Stimulated activated CD4-positive, alpha-beta T cell treated with anti-CD3 and anti-CD28 coated beads, Interleukin-12 subunit alpha, Interleukin-12 subunit beta, amount 100 ng/mL, for 48 hours (primary cell): ENCODE data around the gene VANGL1.

Experiments
- DNase-seq, 3 donors: peaks; one replicate each; pipeline ENCODE4 v3.0.0-alpha.2; 2020; ENCODE audit warnings: low read depth in 2 of 3, low spot score in 1 of 3

VANGL1 gene

DNA sequence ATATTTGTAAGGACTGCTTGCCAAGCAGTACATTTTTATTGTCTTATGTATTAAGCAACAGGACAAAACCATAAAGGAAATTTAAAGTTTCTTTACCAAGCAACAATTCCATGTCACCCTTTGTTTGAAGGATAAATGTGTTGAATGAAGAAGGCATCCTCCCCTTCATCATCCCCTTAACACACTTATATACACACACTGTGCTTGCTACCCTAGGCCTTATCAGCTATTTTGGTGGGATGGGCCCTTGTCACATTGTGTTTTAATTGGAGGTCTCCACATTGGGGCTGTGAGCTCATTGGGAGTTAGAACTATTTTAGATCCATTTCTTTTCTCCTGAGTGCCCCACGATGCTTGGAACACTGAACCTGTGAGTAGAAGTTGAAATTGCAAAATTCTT, 1.9 kb downstream of the VANGL1 start:
- no peak for DNase-seq

DNA sequence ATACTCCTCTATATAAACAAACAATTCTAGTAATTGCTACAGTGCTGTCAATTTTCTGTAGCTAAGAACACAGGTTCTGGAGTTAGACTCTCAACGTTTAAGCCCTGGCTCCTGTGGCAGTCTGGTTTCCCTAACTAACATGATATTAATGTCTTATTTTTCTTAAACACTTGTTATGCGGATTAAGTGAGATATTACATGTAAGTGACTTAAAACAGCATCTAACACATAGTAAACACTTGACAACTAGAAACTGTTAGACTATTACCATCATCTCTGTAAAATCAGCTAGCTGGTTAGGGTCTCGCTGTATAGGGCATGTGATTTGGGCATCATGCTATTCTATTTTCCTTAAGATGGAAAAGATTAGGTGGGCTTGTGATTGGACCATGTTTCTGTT, 2.3 kb downstream of the VANGL1 start:
- no peak for DNase-seq

GRCh38 chr1:115647047-115647446, 5.3 kb downstream of the VANGL1 start:
- DNase-seq: no peak

GRCh38 chr1:115647507-115647906, 5.7 kb downstream of the VANGL1 start:
- no peak for DNase-seq

- no peak for DNase-seq
Measured at GRCh38 chr1:115647919-115648650, 6.3 kb downstream of the VANGL1 start.

DNA sequence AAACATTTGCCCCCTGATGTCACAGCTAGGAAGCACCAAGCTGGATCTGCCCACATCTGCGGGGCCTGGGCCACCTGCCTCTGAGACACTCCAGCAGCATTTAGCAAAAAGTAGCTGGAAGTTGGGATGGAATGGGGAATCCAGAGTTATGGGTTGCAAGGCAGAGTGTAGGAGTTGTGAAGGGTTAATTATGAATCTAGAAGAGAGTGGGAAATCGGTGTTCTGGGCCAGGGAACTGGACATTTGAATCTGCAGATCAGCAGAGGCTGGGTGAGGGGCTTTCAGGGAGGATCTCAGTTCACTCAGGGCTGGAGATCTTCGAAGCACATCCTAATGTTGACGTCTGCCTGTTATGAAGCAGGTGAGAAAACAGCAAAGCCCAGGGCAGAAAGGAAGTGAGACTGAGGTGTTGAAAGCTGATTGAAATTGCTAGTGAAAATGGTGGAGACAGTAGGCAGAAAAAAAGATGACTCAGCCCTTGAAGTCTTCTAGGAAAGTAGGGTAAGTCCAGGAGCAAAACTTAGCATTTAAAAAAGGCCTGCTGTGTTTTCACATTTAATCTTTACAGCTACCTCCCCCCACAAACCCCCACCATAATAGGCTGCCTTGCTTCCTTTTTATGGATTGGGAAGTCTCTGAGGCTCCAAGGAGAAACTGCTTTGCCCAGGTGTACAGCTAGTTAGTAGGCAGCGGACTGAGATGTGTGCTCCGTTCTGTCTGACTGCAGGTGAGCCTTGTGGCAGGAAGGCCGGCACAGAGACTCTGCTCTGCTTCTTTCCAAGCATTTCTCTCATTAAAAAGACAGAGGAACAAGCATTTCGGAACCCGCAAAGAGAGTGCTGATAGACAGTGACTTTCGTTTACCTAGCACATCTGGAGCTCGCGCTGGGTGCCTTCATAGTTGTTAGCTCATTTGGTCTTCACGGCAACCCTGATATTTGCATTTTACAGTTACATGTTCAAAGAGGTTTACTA, 7.2 kb downstream of the VANGL1 start:
- DNase-seq: peak in 1 of 3 donors; percentile 24

DNA sequence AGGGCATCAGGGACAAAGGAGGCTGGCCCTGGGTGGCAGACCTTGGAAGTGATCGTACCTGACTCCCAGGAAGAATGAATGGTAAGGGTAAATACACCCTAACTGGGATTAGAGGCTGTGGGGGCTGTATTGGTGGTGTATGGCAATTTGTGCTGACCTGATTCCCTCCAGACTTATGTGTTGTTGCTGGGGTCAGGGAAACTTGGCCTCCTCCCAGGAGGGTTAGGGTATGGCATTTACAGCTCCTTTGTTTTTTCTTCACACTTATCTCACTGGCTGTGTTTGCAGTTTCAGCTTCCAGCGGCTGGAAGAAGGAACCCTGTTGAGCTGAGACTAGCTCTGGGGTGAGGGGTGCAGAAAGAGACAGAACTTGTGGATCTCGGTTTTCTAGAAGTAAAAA, 8.2 kb downstream of the VANGL1 start:
- no peak for DNase-seq

GRCh38 chr1:115650961-115651360, 9.2 kb downstream of the VANGL1 start:
- no peak for DNase-seq

- DNase-seq: no peak
Measured at GRCh38 chr1:115651391-115651790, 9.6 kb downstream of the VANGL1 start.

- no peak for DNase-seq
Measured at GRCh38 chr1:115652236-115652788, 10.5 kb downstream of the VANGL1 start.

DNA sequence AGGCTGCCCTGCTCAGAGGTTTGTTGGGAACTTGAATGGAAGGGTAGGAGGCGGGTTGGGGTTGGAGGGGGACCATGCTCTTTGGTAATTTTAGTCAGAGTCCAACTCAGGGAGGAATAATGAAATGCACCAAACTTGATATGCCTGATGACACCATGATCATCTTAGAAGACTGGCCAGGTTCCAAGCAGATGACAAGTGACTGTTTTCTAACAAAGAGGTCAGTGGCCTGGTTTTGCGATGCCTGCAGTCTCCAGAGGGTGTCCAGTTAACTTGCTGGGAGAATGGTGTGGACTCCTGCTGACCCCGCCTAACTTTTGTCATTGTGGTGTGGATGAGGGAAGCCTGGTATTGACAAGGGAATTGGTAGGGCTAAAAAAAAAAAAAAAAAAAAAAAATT, 12.4 kb downstream of the VANGL1 start:
- DNase-seq: no peak

GRCh38 chr1:115654663-115655305, 13.0 kb downstream of the VANGL1 start:
- DNase-seq: no peak

DNA sequence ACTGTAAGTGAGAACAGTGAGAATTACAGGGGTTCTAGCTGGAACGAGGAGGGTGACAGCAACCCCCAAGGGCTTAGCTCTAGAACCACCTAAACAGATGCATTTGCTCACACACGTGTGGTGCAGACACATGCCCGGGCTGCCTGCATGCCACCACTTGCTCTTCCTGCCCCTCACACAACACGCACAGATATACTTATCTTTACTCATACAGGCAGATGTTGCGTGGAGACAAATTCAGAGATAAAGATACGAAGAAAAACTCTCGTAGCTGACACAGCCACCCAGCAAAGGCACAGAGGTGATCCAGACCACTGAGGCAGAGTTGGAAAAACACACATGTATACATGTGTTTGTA, 13.5 kb downstream of the VANGL1 start:
- no peak for DNase-seq

DNA sequence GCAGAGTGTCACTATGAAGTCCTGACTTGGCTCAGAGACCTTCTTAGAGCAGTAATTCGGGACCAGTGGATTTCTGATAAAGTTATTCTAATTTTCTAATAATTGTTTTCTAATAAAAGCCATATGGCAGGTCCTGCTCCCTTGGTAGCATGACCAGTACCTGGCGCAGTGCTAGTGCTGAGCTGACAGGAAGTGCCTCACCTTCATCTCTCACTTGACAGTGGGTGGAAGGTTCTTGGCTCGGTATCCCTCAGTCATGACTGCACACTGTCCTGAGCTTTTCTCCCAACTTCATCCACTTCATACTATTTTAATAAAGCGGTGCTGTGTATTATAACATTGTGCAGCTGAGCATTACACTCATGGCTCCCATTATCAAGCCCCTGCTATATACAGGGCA, 14.1 kb downstream of the VANGL1 start:
- no peak for DNase-seq

- no peak for DNase-seq
Measured at GRCh38 chr1:115656461-115657077, 14.8 kb downstream of the VANGL1 start.

- no peak for DNase-seq
Measured at GRCh38 chr1:115658646-115659045, 16.9 kb downstream of the VANGL1 start.

GRCh38 chr1:115660151-115660550, 18.4 kb downstream of the VANGL1 start:
- DNase-seq: no peak

DNA sequence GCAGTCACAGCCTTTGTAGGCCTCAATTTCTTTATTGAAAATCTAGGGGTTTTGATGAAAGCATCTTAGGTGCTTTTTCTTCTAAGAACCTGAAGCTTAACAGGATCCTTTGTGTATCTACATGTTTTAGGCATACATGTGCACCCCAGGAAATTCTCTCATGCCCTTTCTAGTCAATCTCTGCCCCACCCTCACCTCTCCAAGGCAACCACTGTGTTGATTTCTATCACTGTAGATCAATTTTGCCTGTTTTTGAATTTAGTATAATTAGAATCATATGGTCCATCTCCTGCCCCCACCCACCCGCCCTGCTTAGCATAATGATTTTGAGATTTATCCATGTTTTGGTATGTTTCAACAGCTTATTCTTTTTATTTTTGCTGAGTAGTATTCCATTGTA, 19.4 kb downstream of the VANGL1 start:
- no peak for DNase-seq

DNA sequence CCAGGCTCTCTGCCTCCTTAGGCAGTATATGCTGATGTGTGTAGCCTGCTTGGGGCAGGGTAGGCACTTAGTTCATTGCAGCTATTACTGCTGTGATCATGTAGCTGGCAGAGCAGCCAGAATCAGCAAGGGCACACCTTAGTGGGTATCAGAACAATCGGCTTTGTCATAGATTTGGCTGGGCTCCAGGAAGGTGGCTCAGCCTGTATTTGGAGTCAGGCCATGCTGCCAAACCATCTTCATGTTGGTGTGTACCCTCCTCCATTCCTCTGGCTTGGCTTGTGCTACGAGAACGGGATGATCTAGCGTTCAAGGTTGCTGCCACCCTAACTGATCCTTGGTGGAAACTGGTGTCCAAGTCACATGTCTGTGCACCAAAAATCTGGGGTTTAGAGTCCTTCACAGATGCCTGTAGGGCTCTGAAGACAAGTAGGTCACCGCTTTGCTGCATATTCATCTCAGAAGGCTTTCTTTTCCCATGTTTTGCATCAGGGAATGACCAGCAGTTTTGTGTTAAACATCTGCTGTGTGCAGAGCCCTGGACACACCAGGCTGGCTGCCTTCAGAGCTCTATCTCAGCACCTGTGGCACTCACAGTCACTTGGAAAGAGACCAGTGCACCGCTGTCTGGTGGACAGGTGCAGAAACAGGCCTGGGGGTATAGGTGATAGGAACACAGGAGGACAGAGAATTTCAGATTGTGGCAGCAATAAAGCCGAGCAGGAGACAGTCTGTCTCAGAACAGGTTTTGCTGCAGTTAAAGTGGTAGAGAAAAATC, 23.7 kb downstream of the VANGL1 start:
- DNase-seq: no peak

DNA sequence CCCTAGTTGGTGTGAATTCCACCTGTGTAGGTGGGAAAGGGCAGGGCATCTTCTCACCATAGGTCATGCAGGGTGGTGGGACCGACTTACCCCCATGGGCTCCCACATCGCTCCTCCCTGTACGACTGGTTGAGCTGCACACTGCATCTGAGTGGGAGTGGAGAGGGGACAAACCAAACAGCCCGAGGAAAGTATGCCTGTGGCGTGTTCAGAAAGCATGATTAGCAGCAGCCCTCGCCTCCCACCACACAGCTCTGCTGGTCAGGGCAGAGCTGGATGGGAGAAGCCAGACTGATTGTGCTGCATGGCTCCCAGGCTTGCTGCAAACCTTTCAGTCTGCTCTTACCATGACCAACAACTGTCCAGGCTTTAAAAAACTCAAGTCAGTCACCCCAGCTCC, 24.4 kb downstream of the VANGL1 start:
- DNase-seq: no peak
